ENCODE data around the gene ST6GALNAC3. TPM values are rescaled to one million over a fixed set of nuclear protein-coding genes. Genes with fewer than 3 reads are reported as not detected.

Gene ST6GALNAC3
- polyA plus RNA-seq, 1 donor (not counting 4 experiments of a cell fraction or from before 2014, with no cell fraction given) = 0.08 TPM

DNA sequence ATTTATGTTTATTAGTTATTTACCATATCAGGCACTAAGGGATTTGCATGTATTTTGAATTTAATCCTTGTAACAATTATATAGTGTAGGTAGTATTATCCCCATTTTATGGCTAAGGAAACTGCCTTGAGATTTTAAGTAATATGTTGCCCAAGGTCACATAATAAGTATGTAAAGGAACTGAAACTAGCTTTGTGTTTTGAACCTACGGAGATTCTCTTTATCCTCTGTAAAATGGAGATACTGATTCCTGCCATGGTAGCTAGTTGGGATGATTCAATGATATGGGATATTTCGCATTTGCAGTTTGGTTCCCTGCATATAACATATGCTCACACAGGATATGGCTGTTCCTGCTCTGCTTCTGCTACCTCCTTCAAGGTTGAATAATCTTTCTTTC, 144.3 kb downstream of the ST6GALNAC3 start:
- no peaks in the 10 kb centered on the region for H3K79me2 ChIP-seq (ENCODE audit: control insufficient read depth, insufficient read depth, low read length)
- H3K27ac ChIP-seq (ENCODE audit: control insufficient read depth, insufficient read depth, low read length) = no peak overlapping the region
- no peak overlapping the region for H2AFZ ChIP-seq (ENCODE audit: control insufficient read depth, low read length)
- no peaks in the 10 kb centered on the region for H3K9me3 ChIP-seq (ENCODE audit: control insufficient read depth, low read depth, low read length)
- TF ChIP-seq, protein P1, sequence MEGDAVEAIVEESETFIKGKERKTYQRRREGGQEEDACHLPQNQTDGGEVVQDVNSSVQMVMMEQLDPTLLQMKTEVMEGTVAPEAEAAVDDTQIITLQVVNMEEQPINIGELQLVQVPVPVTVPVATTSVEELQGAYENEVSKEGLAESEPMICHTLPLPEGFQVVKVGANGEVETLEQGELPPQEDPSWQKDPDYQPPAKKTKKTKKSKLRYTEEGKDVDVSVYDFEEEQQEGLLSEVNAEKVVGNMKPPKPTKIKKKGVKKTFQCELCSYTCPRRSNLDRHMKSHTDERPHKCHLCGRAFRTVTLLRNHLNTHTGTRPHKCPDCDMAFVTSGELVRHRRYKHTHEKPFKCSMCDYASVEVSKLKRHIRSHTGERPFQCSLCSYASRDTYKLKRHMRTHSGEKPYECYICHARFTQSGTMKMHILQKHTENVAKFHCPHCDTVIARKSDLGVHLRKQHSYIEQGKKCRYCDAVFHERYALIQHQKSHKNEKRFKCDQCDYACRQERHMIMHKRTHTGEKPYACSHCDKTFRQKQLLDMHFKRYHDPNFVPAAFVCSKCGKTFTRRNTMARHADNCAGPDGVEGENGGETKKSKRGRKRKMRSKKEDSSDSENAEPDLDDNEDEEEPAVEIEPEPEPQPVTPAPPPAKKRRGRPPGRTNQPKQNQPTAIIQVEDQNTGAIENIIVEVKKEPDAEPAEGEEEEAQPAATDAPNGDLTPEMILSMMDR (optimal IDR thresholded peaks at IDR 0.05 in 1 of 3, IDR thresholded peaks at IDR 0.05 in 1 of 3, conservative IDR thresholded peaks at IDR 0.05 in 1 of 3; ENCODE audit: extremely low read depth in 1 of 3, insufficient read depth in 2 of 3, low read length in 3 of 3) = no peak
- TF ChIP-seq EZH2 (IDR thresholded peaks at IDR 0.05; ENCODE audit: low read length) = no peak
- H3K4me3 ChIP-seq (ENCODE audit: control insufficient read depth in 2 of 3, extremely low read depth in 1 of 3, insufficient read depth in 2 of 3, low read depth in 1 of 3, low read length in 3 of 3) = no peak overlapping the region
- no peaks in the 10 kb centered on the region for H3K4me1 ChIP-seq (ENCODE audit: control insufficient read depth, extremely low read depth, insufficient read depth, low read length)
- DNase-seq (ENCODE audit: low read depth, low spot score) (no peak), FAIRE-seq (no peak)
- H3K9ac ChIP-seq (ENCODE audit: control insufficient read depth, extremely low read depth, insufficient read depth, low read length) = no peak overlapping the region
- H3K36me3 ChIP-seq (ENCODE audit: control insufficient read depth in 2 of 2, extremely low read depth in 1 of 2, insufficient read depth in 2 of 2, low read length in 2 of 2) = no peaks in the 10 kb centered on the region
- H3K27me3 ChIP-seq (ENCODE audit: control insufficient read depth, extremely low read depth, insufficient read depth, low read length) = no peaks in the 10 kb centered on the region
- dilution Hi-C loops (cut with MboI; ENCODE audit: extremely low pct_ligation_motif_present, low sequenced_read_pairs) = no loop called here
- H4K20me1 ChIP-seq (ENCODE audit: control insufficient read depth, extremely low read depth, insufficient read depth, low read length) = no peaks in the 10 kb centered on the region
- H3K9me1 ChIP-seq (ENCODE audit: control insufficient read depth, extremely low read depth, insufficient read depth, low read length) = no peaks in the 10 kb centered on the region
- no peak overlapping the region for H3K4me2 ChIP-seq (ENCODE audit: control insufficient read depth, extremely low read depth, insufficient read depth, low read depth, low read length)

- dilution Hi-C loops (cut with MboI; ENCODE audit: extremely low pct_ligation_motif_present, low sequenced_read_pairs) = no loop called here
- no peaks in the 10 kb centered on the region for H4K20me1 ChIP-seq (ENCODE audit: control insufficient read depth, extremely low read depth, insufficient read depth, low read length)
- H3K27me3 ChIP-seq (ENCODE audit: control insufficient read depth, extremely low read depth, insufficient read depth, low read length) = no peaks in the 10 kb centered on the region
- H2AFZ ChIP-seq (ENCODE audit: control insufficient read depth, low read length) = no peak overlapping the region
- no peak overlapping the region for H3K4me3 ChIP-seq (ENCODE audit: control insufficient read depth in 2 of 3, extremely low read depth in 1 of 3, insufficient read depth in 2 of 3, low read depth in 1 of 3, low read length in 3 of 3)
- TF ChIP-seq EZH2 (IDR thresholded peaks at IDR 0.05; ENCODE audit: low read length) = no peak
- TF ChIP-seq, protein P1 (optimal IDR thresholded peaks at IDR 0.05 in 1 of 3, IDR thresholded peaks at IDR 0.05 in 1 of 3, conservative IDR thresholded peaks at IDR 0.05 in 1 of 3; ENCODE audit: extremely low read depth in 1 of 3, insufficient read depth in 2 of 3, low read length in 3 of 3) = no peak
- no peak overlapping the region for H3K4me2 ChIP-seq (ENCODE audit: control insufficient read depth, extremely low read depth, insufficient read depth, low read depth, low read length)
- H3K9me3 ChIP-seq (ENCODE audit: control insufficient read depth, low read depth, low read length) = no peaks in the 10 kb centered on the region
- DNase-seq (ENCODE audit: low read depth, low spot score) (no peak), FAIRE-seq (no peak)
- no peaks in the 10 kb centered on the region for H3K79me2 ChIP-seq (ENCODE audit: control insufficient read depth, insufficient read depth, low read length)
- H3K4me1 ChIP-seq (ENCODE audit: control insufficient read depth, extremely low read depth, insufficient read depth, low read length) = no peaks in the 10 kb centered on the region
- H3K27ac ChIP-seq (ENCODE audit: control insufficient read depth, insufficient read depth, low read length) = no peak overlapping the region
- no peaks in the 10 kb centered on the region for H3K9me1 ChIP-seq (ENCODE audit: control insufficient read depth, extremely low read depth, insufficient read depth, low read length)
- H3K9ac ChIP-seq (ENCODE audit: control insufficient read depth, extremely low read depth, insufficient read depth, low read length) = no peak overlapping the region
- no peaks in the 10 kb centered on the region for H3K36me3 ChIP-seq (ENCODE audit: control insufficient read depth in 2 of 2, extremely low read depth in 1 of 2, insufficient read depth in 2 of 2, low read length in 2 of 2)
Observed at GRCh38 chr1:76219366-76219818, 144.8 kb downstream of the ST6GALNAC3 start.

Data from keratinocyte (primary cell).